GM12892 (cell line): ENCODE measurements around the gene KRTAP5-4.

Experiments used
- POLR2A ChIP-seq: IDR thresholded peaks from 2 replicates; pipeline ENCODE4 v1.6.1; 2011; ENCODE audit warnings: low read depth, low read length, control low read depth
- POLR2AphosphoS5 ChIP-seq: IDR thresholded peaks from 2 replicates; pipeline ENCODE4 v1.6.1; 2011; ENCODE audit warnings: low read depth, low read length, control low read depth

DNA sequence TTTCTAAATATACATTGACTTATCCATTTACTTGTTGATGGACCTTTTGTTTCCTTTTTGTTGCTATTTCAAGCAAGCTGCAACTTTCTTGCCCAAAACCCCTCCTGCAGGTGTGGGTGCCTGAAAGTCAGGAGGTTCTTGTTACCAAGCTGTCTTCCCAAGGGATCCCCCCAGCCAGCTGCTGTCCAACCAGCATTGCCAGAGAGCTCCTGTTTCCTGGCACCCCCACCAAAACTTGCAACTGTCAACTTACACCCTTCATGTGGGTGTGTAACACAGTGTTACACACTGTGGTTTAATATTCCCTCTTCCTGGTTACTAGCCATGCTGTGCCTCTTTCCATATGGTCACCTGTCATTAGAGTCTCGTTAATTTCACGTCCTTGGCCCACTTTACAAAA is 35.2 kb downstream of the KRTAP5-4 start:
- TF ChIP-seq POLR2A: no peak
- no peak for TF ChIP-seq POLR2AphosphoS5
